GM12878 (cell line): ENCODE results near the gene SEMA3D. TPM values are rescaled to one million over a fixed set of nuclear protein-coding genes. Genes with fewer than 3 reads are reported as not detected.

Experiments used
- ATF2 ChIP-seq: IDR thresholded peaks from 2 replicates; pipeline ENCODE4 v1.6.1; 2012; ENCODE audit warnings: low read length, inconsistent platforms
- ATF7 ChIP-seq: fragments of 450-650 bp; IDR thresholded peaks from 2 replicates; pipeline ENCODE4 v1.6.1; 2016; ENCODE audit warnings: low read depth, mild to moderate bottlenecking
- BACH1 ChIP-seq: fragments of 450-650 bp; IDR thresholded peaks from 2 replicates; pipeline ENCODE4 v1.6.1; 2017; ENCODE audit warnings: mild to moderate bottlenecking, borderline replicate concordance
- BHLHE40 ChIP-seq, 2 experiments: fragments of 450-650 bp in 1 of 2; IDR thresholded peaks; 2 replicates each; pipeline ENCODE4 v1.6.1; 2011 to 2017; ENCODE audit warnings: low read depth in 2 of 2, borderline replicate concordance in 1 of 2, improper control_type of control experiment in 1 of 2, low read length in 1 of 2, mild to moderate bottlenecking in 1 of 2
- CBFB ChIP-seq: IDR thresholded peaks from 2 replicates; pipeline ENCODE4 v1.6.1; 2016; ENCODE audit warnings: antibody characterized with exemption, low read depth
- EZH2 ChIP-seq: IDR thresholded peaks from 2 replicates; pipeline ENCODE4 v1.6.1; 2012; ENCODE audit warnings: low read depth, mild to moderate bottlenecking, control low read depth, inconsistent platforms, low read length, borderline replicate concordance; ENCODE audit not compliant: control insufficient read depth
- IKZF1 ChIP-seq: fragments of 450-650 bp; conservative IDR thresholded peaks from 2 replicates; pipeline ENCODE4 v1.6.1; 2017; ENCODE audit warnings: antibody characterized with exemption, mild to moderate bottlenecking
- NFYB ChIP-seq: IDR thresholded peaks from 2 replicates; pipeline ENCODE4 v1.6.1; 2011; ENCODE audit warnings: low read depth, mild to moderate bottlenecking, low read length, improper control_type of control experiment, moderate library complexity; ENCODE audit not compliant: insufficient read depth
- RAD51 ChIP-seq: fragments of 450-650 bp; IDR thresholded peaks from 2 replicates; pipeline ENCODE4 v1.6.1; 2016; ENCODE audit warnings: moderate library complexity, mild to moderate bottlenecking, inconsistent platforms
- SMARCA5 ChIP-seq: fragments of 450-650 bp; IDR thresholded peaks from 2 replicates; pipeline ENCODE4 v1.6.1; 2017; ENCODE audit warnings: mild to moderate bottlenecking
- TCF7 ChIP-seq: IDR thresholded peaks from 2 replicates; pipeline ENCODE4 v1.6.1; 2014; ENCODE audit warnings: antibody characterized with exemption, borderline replicate concordance
- YBX1 ChIP-seq: fragments of 450-650 bp; IDR thresholded peaks from 2 replicates; pipeline ENCODE4 v1.6.1; 2016; ENCODE audit warnings: antibody characterized with exemption
- polyA plus RNA-seq, 11 experiments: library from polyadenylated mRNA; depleted of rRNA in 4 of 11; unstranded in 6 of 11; stranded (reverse) in 5 of 11; fragments of >200 nt; fragmentation: Nextera tagmentation in 4 of 11; fragmentation: Illumina TruSeq in 1 of 11; extraction: Ambion mirVana in 4 of 11; extraction: Trizol in 1 of 11; gene quantifications; 1 replicate in 1 of 11; 2 replicates in 10 of 11; pipeline versions ENCODE4 v1.2.1 to v1.2.3, GENCODE V29; 2011 to 2016; ENCODE audit warnings: inconsistent platforms in 2 of 11, missing spikeins in 2 of 11, low read depth in 1 of 11
- total RNA-seq, 4 experiments: library from RNA; depleted of rRNA in 3 of 4; stranded (reverse); fragments of >200 nt in 3 of 4; fragmentation: Illumina TruSeq in 1 of 4; extraction: Trizol in 1 of 4; gene quantifications; 2 replicates each; pipeline versions ENCODE4 v1.2.1 to v1.2.3, GENCODE V29; 2013 to 2021
- TF ChIP-seq, protein P1 (sequence below): IDR thresholded peaks from 2 replicates; pipeline ENCODE4 v1.6.1; 2011; ENCODE audit warnings: low read depth, low read length, improper control_type of control experiment, borderline replicate concordance
- TF ChIP-seq, protein P2 (sequence below): fragments of 150-350 bp; IDR thresholded peaks from 2 replicates; pipeline ENCODE4 v1.6.1; 2014; ENCODE audit warnings: mild to moderate bottlenecking, low read depth, low read length

The SEMA3D gene
- total and polyA plus RNA-seq, 10 of the 15 experiments (the other 5 are each of a cell fraction or from before 2014, with no cell fraction given), result 0.04 TPM; not detected in 9

DNA sequence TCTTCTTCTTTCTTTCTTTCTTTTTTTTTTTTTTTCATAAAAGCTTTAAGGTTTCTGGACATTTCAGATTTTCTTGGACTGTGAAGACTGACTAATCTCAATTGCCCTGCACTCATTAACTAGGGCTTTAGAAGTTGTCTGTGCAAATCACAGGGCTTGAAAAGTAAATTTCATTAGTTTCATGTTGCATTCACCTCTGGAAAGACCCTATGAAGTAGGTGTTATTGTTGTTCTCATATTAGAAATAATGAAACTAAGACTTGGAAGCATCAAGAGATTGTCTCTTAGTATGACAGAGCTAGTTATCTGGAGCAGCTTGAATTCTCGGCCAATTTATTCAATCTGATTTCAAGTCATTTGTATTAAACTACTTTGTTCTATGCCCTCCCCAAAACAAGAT lies 28.2 kb upstream of the SEMA3D start (continued):
- TF ChIP-seq TCF7 (no peak), YBX1 (no peak), CBFB (no peak), RAD51 (no peak), IKZF1 (peak; percentile 59), ATF2 (peak; percentile 67), EZH2 (no peak), NFYB (no peak), BACH1 (peak; percentile 34; the same call in 1 of the 2 replicates), ATF7 (peak; percentile 81), BHLHE40 (IDR thresholded peaks at IDR 0.05; ENCODE audit: borderline replicate concordance in 1 of 2, low read depth in 2 of 2, low read length in 1 of 2) (0 out of 4 replicates have a peak, but pooled peaks of 1 of the 2 experiments have one; percentile 7), SMARCA5 (no peak)
- TF ChIP-seq, protein P1, sequence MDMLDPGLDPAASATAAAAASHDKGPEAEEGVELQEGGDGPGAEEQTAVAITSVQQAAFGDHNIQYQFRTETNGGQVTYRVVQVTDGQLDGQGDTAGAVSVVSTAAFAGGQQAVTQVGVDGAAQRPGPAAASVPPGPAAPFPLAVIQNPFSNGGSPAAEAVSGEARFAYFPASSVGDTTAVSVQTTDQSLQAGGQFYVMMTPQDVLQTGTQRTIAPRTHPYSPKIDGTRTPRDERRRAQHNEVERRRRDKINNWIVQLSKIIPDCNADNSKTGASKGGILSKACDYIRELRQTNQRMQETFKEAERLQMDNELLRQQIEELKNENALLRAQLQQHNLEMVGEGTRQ, result no peak
- TF ChIP-seq, protein P2, sequence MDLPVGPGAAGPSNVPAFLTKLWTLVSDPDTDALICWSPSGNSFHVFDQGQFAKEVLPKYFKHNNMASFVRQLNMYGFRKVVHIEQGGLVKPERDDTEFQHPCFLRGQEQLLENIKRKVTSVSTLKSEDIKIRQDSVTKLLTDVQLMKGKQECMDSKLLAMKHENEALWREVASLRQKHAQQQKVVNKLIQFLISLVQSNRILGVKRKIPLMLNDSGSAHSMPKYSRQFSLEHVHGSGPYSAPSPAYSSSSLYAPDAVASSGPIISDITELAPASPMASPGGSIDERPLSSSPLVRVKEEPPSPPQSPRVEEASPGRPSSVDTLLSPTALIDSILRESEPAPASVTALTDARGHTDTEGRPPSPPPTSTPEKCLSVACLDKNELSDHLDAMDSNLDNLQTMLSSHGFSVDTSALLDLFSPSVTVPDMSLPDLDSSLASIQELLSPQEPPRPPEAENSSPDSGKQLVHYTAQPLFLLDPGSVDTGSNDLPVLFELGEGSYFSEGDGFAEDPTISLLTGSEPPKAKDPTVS, result no peak
